Caco-2 (cell line): ENCODE measurements around the gene ADCY9. TPM values are rescaled to one million over a fixed set of nuclear protein-coding genes. Genes with fewer than 3 reads are reported as not detected.

Experiments used
- BruUV-seq: library from RNA; stranded (reverse); fragments of 400-500 nt; replicated peaks from 2 replicates; lab custom pipeline; 2021; lab: Mats Ljungman, UMichigan
- CTCF ChIA-PET: fragments of 300-600 bp; sonication (Branson Sonifier 250); formaldehyde crosslinking; loops from one replicate; lab custom pipeline; 2022; ENCODE audit warnings: antibody characterized with exemption; lab: Charles Lee
- POLR2A ChIA-PET: fragments of 300-600 bp; sonication (Branson Sonifier 250); formaldehyde crosslinking; loops from one replicate; lab custom pipeline; 2022; ENCODE audit warnings: antibody characterized with exemption; lab: Charles Lee
- DNase-seq, 2 experiments: peaks; one replicate each; pipeline versions ENCODE4 v3.0.0 to v3.0.0-alpha.2; 2020 to 2022
- H3K27me3 ChIP-seq: replicated peaks from 2 replicates; pipeline ENCODE4 v1.6.0; 2011; ENCODE audit warnings: low read length; ENCODE audit not compliant: control insufficient read depth, insufficient read depth
- H3K36me3 ChIP-seq: 2 replicates; pipeline ENCODE4 v1.5.1; 2011; ENCODE audit warnings: low read length; ENCODE audit not compliant: control insufficient read depth, insufficient read depth
- H3K4me1 ChIP-seq: fragments of 250-450 bp; sonication (Bioruptor Pico); 2 replicates; pipeline ENCODE4 v1.5.1; 2020; ENCODE audit warnings: mild to moderate bottlenecking
- H3K4me3 ChIP-seq: 2 replicates; pipeline ENCODE4 v1.5.1; 2011; ENCODE audit warnings: low read depth, mild to moderate bottlenecking, control low read depth, low read length
- H3K9me3 ChIP-seq: fragments of 250-450 bp; sonication (Bioruptor Pico); 2 replicates; pipeline ENCODE4 v1.5.1; 2020; ENCODE audit warnings: mild to moderate bottlenecking, moderate library complexity
- H3K27ac Mint-ChIP-seq: one replicate; pipeline ENCODE4 v1.8.0; 2022; ENCODE audit warnings: mixed read lengths; ENCODE audit not compliant: unreplicated experiment
- H3K27me3 Mint-ChIP-seq: one replicate; pipeline ENCODE4 v1.8.0; 2022; ENCODE audit warnings: mixed read lengths; ENCODE audit not compliant: insufficient read depth, unreplicated experiment
- H3K36me3 Mint-ChIP-seq: one replicate; pipeline ENCODE4 v1.8.0; 2022; ENCODE audit warnings: mild to moderate bottlenecking, mixed read lengths; ENCODE audit not compliant: insufficient read depth, unreplicated experiment
- H3K4me1 Mint-ChIP-seq: one replicate; pipeline ENCODE4 v1.8.0; 2022; ENCODE audit warnings: low read depth, mixed read lengths; ENCODE audit not compliant: unreplicated experiment
- H3K4me3 Mint-ChIP-seq: one replicate; pipeline ENCODE4 v1.8.0; 2022; ENCODE audit warnings: mild to moderate bottlenecking, moderate library complexity, mixed read lengths; ENCODE audit not compliant: unreplicated experiment
- H3K9me3 Mint-ChIP-seq: one replicate; pipeline ENCODE4 v1.8.0; 2022; ENCODE audit warnings: mixed read lengths; ENCODE audit not compliant: unreplicated experiment
- intact Hi-C: fragments of 100-400 bp; cut with micrococcal nuclease; formaldehyde crosslinking; loops from one replicate; pipeline ENCODE4 v1.10.0; 2022; ENCODE audit not compliant: unreplicated experiment
- total RNA-seq: library from RNA; stranded (reverse); gene quantifications from 2 replicates; pipeline ENCODE4 v1.2.3, GENCODE V29; 2022
- TF ChIP-seq, protein P1 (sequence below), 2 experiments: fragments of 200-600 bp in 1 of 2; IDR thresholded peaks; 1 replicate in 1 of 2; 2 replicates in 1 of 2; pipeline versions ENCODE4 v1.5.1 to v1.8.0; 2011 to 2022; ENCODE audit warnings: antibody characterized with exemption in 1 of 2, control low read depth in 1 of 2, inconsistent platforms in 1 of 2, low read depth in 1 of 2, low read length in 1 of 2, mild to moderate bottlenecking in 1 of 2, moderate library complexity in 1 of 2; ENCODE audit not compliant: insufficient read depth in 1 of 2, severe bottlenecking in 1 of 2, unreplicated experiment in 1 of 2

ADCY9 gene
- total RNA-seq, 1 experiment from 2014 or later, result 11.5 TPM

DNA sequence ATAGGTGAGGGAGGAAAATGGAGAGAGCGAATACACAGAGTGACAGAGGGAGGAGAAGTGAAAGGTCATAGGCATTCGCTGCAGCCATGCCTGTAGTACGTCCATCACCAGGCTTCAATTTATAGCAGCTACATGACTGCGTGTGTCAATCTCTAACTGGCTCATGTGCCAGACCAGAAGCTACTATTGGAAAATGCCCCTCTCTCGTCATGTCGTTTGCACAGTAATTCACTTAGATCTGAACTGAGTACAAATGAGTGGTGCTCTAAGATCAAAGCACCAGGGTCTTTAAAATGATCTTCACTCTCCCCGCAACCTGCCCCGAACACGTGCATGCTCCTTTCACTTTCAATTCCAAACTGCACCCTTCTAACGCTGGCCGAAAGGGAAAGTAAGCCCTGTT lies 51.3 kb downstream of the ADCY9 start:
- H3K4me3 Mint-ChIP-seq, result no peak overlapping the region
- H3K4me1 Mint-ChIP-seq, result no peaks in the 10 kb centered on the region
- H3K27me3 Mint-ChIP-seq, result no peaks in the 10 kb centered on the region
- H3K9me3 Mint-ChIP-seq, result peaks cover 33% of the 10 kb centered on the region
- POLR2A ChIA-PET, result no interaction called here
- H3K9me3 ChIP-seq, result peaks cover 17% of the 10 kb centered on the region
- H3K4me1 ChIP-seq, result no peaks in the 10 kb centered on the region
- H3K27me3 ChIP-seq, result no peaks in the 10 kb centered on the region
- TF ChIP-seq, protein P1, sequence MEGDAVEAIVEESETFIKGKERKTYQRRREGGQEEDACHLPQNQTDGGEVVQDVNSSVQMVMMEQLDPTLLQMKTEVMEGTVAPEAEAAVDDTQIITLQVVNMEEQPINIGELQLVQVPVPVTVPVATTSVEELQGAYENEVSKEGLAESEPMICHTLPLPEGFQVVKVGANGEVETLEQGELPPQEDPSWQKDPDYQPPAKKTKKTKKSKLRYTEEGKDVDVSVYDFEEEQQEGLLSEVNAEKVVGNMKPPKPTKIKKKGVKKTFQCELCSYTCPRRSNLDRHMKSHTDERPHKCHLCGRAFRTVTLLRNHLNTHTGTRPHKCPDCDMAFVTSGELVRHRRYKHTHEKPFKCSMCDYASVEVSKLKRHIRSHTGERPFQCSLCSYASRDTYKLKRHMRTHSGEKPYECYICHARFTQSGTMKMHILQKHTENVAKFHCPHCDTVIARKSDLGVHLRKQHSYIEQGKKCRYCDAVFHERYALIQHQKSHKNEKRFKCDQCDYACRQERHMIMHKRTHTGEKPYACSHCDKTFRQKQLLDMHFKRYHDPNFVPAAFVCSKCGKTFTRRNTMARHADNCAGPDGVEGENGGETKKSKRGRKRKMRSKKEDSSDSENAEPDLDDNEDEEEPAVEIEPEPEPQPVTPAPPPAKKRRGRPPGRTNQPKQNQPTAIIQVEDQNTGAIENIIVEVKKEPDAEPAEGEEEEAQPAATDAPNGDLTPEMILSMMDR (IDR thresholded peaks at IDR 0.05; ENCODE audit: insufficient read depth in 1 of 2, low read depth in 1 of 2, low read length in 1 of 2, severe bottlenecking in 1 of 2, unreplicated experiment in 1 of 2), result no peak
- H3K36me3 Mint-ChIP-seq, result no peaks in the 10 kb centered on the region
- H3K27ac Mint-ChIP-seq, result no peak overlapping the region
- CTCF ChIA-PET, result no interaction called here
- intact Hi-C loops, result no loop called here
- DNase-seq, result no peak
- H3K36me3 ChIP-seq, result no peaks in the 10 kb centered on the region
- no peak overlapping the region for H3K4me3 ChIP-seq
- no TSS peak for BruUV-seq

DNA sequence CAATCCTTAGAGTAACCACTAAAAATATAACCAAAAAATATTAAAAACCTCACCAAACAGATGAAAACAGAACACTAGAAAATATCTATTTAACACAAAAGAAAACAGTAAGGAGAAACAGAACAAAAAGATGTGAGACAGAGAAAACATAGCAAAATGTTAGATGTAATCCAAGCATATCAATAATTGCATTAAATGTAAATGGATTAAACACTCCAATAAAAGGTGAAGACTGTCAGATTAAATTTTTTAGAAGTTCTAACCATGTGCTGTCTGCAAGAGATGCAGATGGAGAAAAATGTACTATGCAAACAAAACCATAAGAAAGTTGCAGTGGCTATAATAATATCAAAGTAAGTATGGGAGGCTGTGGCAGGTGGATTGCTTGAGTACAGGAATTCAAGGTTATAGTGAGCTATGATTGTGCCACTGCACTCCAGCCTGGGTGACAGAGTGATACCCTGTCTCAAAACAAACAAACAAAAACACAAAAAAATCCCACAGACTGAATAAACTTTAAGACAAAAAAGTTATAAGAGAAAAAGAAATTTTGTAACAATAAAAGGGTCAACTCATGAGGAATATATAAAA lies 53.9 kb downstream of the ADCY9 start:
- H3K4me3 ChIP-seq, result no peak overlapping the region
- intact Hi-C loops, result no loop called here
- no peaks in the 10 kb centered on the region for H3K36me3 Mint-ChIP-seq
- peaks cover 33% of the 10 kb centered on the region for H3K9me3 Mint-ChIP-seq
- H3K27me3 Mint-ChIP-seq, result no peaks in the 10 kb centered on the region
- no peaks in the 10 kb centered on the region for H3K4me1 ChIP-seq
- TF ChIP-seq, protein P1 (IDR thresholded peaks at IDR 0.05; ENCODE audit: insufficient read depth in 1 of 2, low read depth in 1 of 2, low read length in 1 of 2, severe bottlenecking in 1 of 2, unreplicated experiment in 1 of 2), result no peak
- H3K27ac Mint-ChIP-seq, result no peak overlapping the region
- H3K27me3 ChIP-seq, result no peaks in the 10 kb centered on the region
- H3K4me3 Mint-ChIP-seq, result no peak overlapping the region
- CTCF ChIA-PET, result interaction anchor here (0.6 kb wide), 1 partner anchor 39 kb away, joined by 3 read pairs; no protein-coding TSS in a partner anchor
- peaks cover 17% of the 10 kb centered on the region for H3K9me3 ChIP-seq
- DNase-seq, result no peak
- no peaks in the 10 kb centered on the region for H3K4me1 Mint-ChIP-seq
- H3K36me3 ChIP-seq, result no peaks in the 10 kb centered on the region
- no TSS peak for BruUV-seq
- POLR2A ChIA-PET, result no interaction called here

DNA sequence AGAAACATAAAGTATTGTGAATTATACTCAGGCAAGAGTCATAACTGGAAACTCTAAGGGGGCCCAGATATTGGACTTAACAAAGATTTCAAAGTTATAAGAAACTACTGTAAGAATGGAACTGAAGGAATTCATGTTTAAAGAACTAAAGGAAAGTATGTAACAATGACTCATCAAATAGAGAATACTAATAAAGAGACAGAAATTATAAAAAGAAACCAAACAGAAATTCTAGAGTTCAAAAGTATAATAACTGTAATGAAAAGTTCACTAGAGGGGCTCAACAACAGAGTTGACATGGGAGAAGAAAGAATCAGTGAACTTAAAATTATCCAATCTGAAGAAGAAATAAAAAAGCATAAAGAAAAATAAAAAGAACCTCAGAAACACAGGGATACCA lies 55.4 kb downstream of the ADCY9 start:
- H3K4me3 ChIP-seq, result no peak overlapping the region
- no peaks in the 10 kb centered on the region for H3K27me3 ChIP-seq
- intact Hi-C loops, result no loop called here
- H3K27ac Mint-ChIP-seq, result no peak overlapping the region
- DNase-seq, result no peak
- H3K27me3 Mint-ChIP-seq, result no peaks in the 10 kb centered on the region
- BruUV-seq, result no TSS peak
- H3K9me3 ChIP-seq, result peaks cover 17% of the 10 kb centered on the region
- ChIA-PET POLR2A (no interaction called here), CTCF (no interaction called here)
- TF ChIP-seq, protein P1 (IDR thresholded peaks at IDR 0.05; ENCODE audit: insufficient read depth in 1 of 2, low read depth in 1 of 2, low read length in 1 of 2, severe bottlenecking in 1 of 2, unreplicated experiment in 1 of 2), result no peak
- no peaks in the 10 kb centered on the region for H3K4me1 Mint-ChIP-seq
- H3K4me1 ChIP-seq, result no peaks in the 10 kb centered on the region
- H3K36me3 Mint-ChIP-seq, result no peaks in the 10 kb centered on the region
- peaks cover 33% of the 10 kb centered on the region for H3K9me3 Mint-ChIP-seq
- H3K36me3 ChIP-seq, result no peaks in the 10 kb centered on the region
- H3K4me3 Mint-ChIP-seq, result no peak overlapping the region
